Fibroblast of skin of left quadriceps (primary cell): ENCODE data around the gene NHERF2.

Source experiments
- DNase-seq, 2 experiments: peaks; one replicate each; pipeline ENCODE4 v3.0.0-alpha.2; 2013; ENCODE audit warnings: low read depth in 2 of 2

Gene NHERF2

GRCh38 chr16:2082983-2083364 lies 56.3 kb downstream of the NHERF2 start:
- DNase-seq: no peak

DNA sequence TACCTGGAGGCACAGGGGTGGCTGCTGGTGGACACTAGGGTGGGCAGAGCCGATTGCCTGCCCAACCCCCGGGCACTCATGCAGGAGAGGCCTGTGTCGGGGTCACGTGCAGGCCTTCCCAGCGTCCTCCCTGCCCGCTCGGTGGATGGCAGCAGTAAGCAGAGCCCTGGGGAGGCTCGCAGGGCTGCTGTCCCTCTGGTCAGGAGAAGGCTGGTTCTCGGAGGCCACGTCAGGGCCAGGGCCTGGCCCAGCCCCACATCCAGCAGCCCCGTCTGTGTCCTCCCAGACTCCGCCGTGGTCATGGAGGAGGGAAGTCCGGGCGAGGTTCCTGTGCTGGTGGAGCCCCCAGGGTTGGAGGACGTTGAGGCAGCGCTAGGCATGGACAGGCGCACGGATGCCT lies 56.7 kb downstream of the NHERF2 start:
- no peak for DNase-seq

- no peak for DNase-seq
Observed at GRCh38 chr16:2083876-2084780, 57.4 kb downstream of the NHERF2 start.

GRCh38 chr16:2084895-2085625 lies 58.4 kb downstream of the NHERF2 start:
- DNase-seq: no peak

DNA sequence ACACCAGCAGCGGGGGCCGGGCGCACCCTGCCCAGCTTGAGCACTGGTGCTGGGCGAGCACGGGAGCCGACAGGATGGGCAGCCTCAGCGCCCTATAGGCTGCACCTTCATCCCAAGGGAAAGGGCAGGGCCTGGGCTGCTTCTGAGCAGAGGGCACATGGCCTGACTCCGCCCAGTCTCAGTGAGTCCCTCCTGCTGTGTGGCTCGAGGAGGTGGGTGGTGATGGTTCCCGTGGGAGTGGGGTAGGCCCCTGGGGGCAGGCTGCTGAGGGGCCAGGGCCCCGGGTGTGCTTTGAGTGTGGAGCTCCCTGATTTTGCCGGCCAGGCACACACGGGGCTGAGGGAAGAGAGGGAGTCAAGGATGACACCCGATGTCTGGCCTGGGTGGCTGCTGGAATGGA lies 59.0 kb downstream of the NHERF2 start:
- no peak for DNase-seq

DNA sequence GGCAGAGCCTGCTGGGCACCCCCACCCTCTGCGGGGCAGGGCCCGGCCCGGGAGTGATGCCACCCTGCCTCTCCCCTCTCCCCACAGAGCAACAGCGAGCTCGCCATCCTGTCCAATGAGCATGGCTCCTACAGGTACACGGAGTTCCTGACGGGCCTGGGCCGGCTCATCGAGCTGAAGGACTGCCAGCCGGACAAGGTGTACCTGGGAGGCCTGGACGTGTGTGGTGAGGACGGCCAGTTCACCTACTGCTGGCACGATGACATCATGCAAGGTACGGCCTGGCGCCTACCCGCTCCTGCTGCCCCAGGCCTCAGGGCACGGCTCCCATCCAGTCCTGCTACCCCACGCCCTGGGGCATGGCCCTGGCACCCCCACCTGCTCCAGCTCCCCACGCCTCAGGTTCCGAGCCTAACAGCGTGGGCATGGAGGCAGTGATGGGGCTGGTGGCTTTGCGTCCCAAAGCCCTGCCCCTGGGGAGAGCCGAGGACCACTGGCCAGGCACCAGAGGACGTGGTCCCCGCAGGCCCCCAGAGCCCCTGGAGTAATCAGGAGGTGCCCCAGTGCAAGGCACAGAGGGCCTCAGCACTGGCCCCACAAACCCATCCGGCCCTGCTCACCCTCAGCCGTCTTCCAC lies 59.5 kb downstream of the NHERF2 start:
- no peak for DNase-seq

DNA sequence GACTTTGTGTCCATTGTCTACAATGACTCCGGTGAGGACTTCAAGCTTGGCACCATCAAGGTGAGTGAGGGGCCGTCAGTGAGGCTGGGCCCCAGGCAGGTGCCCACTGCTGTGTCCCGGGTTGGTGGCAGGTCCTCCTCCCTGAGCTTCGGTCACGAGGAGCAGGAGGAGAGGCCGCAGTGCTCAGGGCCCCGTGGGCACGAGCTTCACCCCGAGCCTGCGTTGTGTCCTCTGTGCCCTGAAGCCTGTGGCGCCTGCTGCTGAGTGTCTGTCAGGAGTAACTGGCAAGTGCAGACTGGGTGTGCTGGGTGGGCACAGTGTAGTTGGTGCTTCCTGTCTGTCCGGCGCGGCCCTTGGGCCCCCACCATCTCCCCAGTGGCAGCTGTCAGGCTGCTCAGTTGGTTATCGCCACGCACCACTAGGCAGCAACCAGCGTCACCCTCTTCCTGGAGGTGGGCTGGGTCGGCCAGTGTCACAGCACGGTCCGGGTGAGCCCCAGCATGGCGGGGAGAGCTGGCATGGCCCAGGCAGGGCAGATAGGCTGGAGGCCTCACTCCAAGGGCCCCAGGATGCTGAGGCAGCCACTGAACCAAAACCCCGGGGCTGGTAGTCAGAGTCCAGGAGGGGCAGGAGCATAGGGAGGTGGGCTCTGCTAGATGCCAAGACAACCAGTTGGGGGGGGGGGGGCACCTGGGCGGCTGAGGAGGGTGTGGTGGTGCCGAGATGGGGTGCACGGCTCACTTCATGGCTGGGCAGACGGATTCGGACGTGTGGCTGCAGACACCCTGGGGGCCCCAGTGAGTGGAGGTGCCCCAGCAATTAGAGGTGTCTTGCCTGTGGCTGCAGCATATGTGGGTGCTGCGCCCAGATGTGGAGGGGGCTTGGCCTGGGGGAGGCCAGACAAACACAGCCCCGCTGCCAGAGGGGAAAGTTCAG lies 60.4 kb downstream of the NHERF2 start:
- DNase-seq: no peak

DNA sequence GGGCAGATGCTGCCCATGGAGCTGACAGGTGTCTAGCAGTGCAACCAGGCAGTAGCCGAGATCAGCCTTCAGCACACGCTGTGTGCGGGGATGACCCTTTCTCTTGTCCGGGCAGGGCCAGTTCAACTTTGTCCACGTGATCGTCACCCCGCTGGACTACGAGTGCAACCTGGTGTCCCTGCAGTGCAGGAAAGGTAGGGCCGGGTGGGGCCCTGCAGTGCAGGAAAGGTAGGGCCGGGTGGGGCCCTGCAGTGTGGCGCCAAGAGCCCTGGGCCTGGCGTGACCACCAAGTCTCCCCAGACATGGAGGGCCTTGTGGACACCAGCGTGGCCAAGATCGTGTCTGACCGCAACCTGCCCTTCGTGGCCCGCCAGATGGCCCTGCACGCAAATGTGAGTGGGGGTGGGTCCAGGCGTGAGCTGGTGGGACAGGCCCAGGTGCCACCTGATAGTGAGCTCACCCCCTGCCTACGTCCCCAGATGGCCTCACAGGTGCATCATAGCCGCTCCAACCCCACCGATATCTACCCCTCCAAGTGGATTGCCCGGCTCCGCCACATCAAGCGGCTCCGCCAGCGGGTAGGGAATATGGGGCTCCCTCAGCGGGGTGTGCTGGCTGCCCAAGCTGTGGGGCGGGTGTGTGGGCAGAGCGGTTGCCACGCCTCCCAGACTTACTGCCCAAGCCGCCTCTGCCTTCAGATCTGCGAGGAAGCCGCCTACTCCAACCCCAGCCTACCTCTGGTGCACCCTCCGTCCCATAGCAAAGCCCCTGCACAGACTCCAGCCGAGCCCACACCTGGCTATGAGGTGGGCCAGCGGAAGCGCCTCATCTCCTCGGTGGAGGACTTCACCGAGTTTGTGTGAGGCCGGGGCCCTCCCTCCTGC lies 61.3 kb downstream of the NHERF2 start:
- DNase-seq: no peak
